Activated T-helper 9 cell treated with anti-CD3 and anti-CD28 coated beads, Interleukin-2, amount 50 U/mL, for 16 hours (primary cell): ENCODE data around the gene ZNF611.
"Not testable (repeated sequence)": the region's sequence is repeated elsewhere in the genome, so short reads cannot be mapped to it uniquely, and the experiment has no call there.

Experiments used
- DNase-seq: peaks from one replicate; pipeline ENCODE4 v3.0.0-alpha.2; 2020; ENCODE audit warnings: low read depth

ZNF611 gene

GRCh38 chr19:52681216-52681615 lies 53.6 kb downstream of the ZNF611 start:
- not testable (repeated sequence) for DNase-seq

GRCh38 chr19:52679598-52679997 lies 55.2 kb downstream of the ZNF611 start:
- DNase-seq: no peak

GRCh38 chr19:52675239-52675638 lies 59.6 kb downstream of the ZNF611 start:
- DNase-seq: not testable (repeated sequence)

- DNase-seq: no peak
Observed at GRCh38 chr19:52673014-52673413, 61.8 kb downstream of the ZNF611 start.

GRCh38 chr19:52670046-52670445 lies 64.8 kb downstream of the ZNF611 start:
- no peak for DNase-seq

GRCh38 chr19:52669586-52669985 lies 65.3 kb downstream of the ZNF611 start:
- DNase-seq: no peak

- DNase-seq: no peak
Observed at GRCh38 chr19:52667972-52668371, 66.9 kb downstream of the ZNF611 start.

GRCh38 chr19:52666506-52666905 lies 68.3 kb downstream of the ZNF611 start:
- DNase-seq: no peak

GRCh38 chr19:52665529-52665928 lies 69.3 kb downstream of the ZNF611 start:
- no peak for DNase-seq

GRCh38 chr19:52665027-52665426 lies 69.8 kb downstream of the ZNF611 start:
- DNase-seq: no peak

GRCh38 chr19:52664461-52664860 lies 70.4 kb downstream of the ZNF611 start:
- no peak for DNase-seq

GRCh38 chr19:52662631-52663030 lies 72.2 kb downstream of the ZNF611 start:
- no peak for DNase-seq

GRCh38 chr19:52660981-52661380 lies 73.9 kb downstream of the ZNF611 start:
- no peak for DNase-seq

GRCh38 chr19:52659013-52659412 lies 75.8 kb downstream of the ZNF611 start:
- no peak for DNase-seq

GRCh38 chr19:52658595-52658994 lies 76.2 kb downstream of the ZNF611 start:
- no peak for DNase-seq

GRCh38 chr19:52653161-52653560 lies 81.7 kb downstream of the ZNF611 start:
- DNase-seq: no peak
